ENCODE data around the gene SS18L1.
A peak's percentile ranks its signal among the peaks of the same experiment; 100 is the strongest.
"Not testable (repeated sequence)": the region's sequence is repeated elsewhere in the genome, so short reads cannot be mapped to it uniquely, and the experiment has no call there.

SS18L1 gene

DNA sequence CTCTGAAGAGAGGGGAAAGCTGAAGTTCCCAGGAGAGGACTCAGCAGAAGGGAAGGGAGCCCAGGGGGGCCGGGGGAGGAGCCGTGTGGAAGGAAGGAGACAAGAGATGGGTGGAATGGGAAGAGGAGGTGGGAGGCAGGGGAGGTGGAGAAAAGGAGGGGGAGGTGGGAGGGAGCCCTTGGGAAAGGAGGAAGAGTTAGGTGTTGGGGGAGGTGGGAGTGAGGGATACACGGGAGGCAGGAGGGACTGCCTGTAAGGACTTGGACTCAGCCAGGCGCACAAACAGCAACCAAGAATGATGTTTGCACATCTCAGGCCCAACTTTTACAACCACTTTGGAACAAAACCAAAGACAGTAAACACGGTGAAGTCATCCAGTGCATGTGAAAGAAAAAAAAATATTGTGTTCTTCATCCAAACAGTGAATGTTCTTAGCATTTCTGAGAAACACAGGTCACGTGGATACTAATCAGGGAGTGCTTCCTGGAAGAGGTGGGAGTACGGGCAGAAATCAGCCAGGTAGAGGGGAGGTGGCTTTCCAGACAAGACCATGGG, 38.7 kb upstream of the SS18L1 start:
- peak; percentile 46 for DNase-seq (ENCODE audit: low read depth)
- no peak overlapping the region for H3K4me3 ChIP-seq (ENCODE audit: low read depth, low read length)
- no peak for TF ChIP-seq CTCF (conservative IDR thresholded peaks at IDR 0.05; ENCODE audit: low read depth, low read length)

DNA sequence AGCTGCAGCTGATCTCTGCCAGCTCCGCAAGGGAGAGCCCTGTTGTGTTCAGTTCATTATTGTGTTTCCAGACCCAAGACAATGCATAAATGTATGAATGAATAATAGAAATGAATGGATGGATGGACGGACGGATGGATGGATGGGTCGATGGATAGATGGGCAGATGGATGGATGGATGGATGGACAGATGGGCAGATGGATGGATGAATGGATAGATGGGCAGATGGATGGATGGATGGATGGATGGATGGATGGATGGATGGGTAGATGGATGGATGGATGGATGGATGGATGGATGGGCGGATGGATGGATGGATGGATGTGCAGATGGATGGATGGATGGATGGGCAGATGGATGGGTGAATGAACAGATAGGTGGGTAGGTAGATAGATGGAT, 38.0 kb upstream of the SS18L1 start:
- no peak overlapping the region for H3K4me3 ChIP-seq (ENCODE audit: low read depth, low read length)
- TF ChIP-seq CTCF (conservative IDR thresholded peaks at IDR 0.05; ENCODE audit: low read depth, low read length), result no peak
- no peak for DNase-seq (ENCODE audit: low read depth)

DNA sequence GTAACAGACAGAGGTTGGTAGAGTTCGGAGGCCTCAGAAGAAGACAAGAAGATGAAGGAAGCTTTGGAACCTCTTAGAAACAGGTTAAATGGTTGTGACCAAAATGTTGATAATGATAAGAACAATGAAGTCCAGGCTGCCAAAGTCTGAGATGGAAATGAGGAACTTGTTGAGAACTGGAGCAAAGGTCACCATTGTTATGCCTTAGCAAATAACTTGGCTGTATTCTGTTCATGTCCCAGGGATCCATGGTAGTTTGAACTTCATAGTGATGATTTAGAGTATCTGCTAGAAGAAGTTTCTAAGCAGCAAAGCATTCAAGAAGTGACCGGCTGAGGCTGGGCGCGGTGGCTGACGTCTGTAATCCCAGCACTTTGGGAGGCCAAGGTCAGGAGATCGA, 32.4 kb upstream of the SS18L1 start:
- TF ChIP-seq CTCF (conservative IDR thresholded peaks at IDR 0.05; ENCODE audit: low read depth, low read length), result no peak
- DNase-seq (ENCODE audit: low read depth), result no peak

DNA sequence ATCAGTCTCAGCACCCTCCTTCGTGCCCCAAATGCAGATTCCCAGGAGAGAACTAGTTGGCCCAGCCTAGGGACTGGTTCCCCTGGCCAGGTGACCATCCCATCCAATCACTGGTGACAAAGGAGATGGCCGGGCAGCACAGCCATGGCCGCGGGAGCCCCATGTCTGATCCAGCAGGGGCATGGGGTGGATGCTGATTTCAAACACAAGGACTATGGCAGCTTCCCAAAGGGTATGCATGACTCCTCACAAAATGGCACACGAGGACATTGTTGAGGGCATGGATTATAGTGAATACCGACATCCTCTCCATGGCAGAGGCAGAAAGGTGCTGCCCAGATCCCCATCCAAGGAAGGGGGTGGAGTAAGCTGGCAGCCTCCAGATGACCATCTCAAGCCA, 31.2 kb upstream of the SS18L1 start:
- no peak for TF ChIP-seq CTCF (conservative IDR thresholded peaks at IDR 0.05; ENCODE audit: low read depth, low read length)
- DNase-seq (ENCODE audit: low read depth), result no peak
- H3K4me3 ChIP-seq (ENCODE audit: low read depth, low read length), result no peak overlapping the region

More for the DNA sequence above, 32.4 kb upstream of the SS18L1 start:
- H3K4me3 ChIP-seq (ENCODE audit: low read depth, low read length), result no peak overlapping the region

- TF ChIP-seq CTCF (conservative IDR thresholded peaks at IDR 0.05; ENCODE audit: low read depth, low read length), result no peak
- H3K4me3 ChIP-seq (ENCODE audit: low read depth, low read length), result no peak overlapping the region
- no peak for DNase-seq (ENCODE audit: low read depth)
Observed at GRCh38 chr20:62114894-62115293, 28.7 kb upstream of the SS18L1 start.

- H3K4me3 ChIP-seq (ENCODE audit: low read depth, low read length), result not testable (repeated sequence)
Observed at GRCh38 chr20:62115800-62116407, 27.7 kb upstream of the SS18L1 start.

DNA sequence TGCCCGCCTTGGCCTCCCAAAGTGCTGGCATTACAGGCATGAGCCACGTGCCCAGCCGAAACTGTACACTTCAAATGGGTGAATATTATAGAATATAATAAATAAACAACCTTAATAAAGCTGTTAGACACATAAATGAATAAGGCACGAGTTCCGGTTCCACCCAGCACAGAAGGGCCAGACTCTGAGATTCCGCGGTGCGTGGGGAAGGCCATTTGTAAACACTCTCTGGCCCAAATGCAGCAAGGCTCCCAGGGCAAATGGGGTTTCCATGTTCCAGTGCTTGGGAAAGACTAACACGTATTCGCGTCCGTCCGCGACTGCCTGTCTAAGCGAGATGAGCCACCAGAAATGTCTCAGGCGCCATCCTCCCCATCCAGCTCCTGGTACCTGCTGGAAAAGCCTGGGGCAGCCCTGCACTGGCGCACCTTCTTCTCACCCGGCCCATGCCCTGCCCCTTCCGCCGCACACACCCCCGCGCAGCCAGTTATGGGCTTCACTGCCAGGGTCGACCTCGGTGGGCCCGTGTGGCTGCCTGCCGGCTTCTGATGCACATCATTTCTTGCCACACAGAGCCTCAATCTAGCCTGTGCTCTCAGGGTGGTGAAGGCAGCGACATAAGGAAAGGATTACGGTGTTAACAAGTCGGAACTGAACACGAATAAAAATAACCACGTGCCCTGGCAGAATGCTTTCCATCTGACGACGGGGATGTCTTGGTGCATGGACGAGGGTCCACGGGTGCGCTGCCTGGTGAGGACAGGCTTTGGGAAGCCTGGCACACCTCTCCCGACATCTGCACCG, 26.8 kb upstream of the SS18L1 start:
- no peak for TF ChIP-seq CTCF (conservative IDR thresholded peaks at IDR 0.05; ENCODE audit: low read depth, low read length)
- DNase-seq (ENCODE audit: low read depth), result no peak
- no peak overlapping the region for H3K4me3 ChIP-seq (ENCODE audit: low read depth, low read length)

More at GRCh38 chr20:62115800-62116407, 27.7 kb upstream of the SS18L1 start:
- DNase-seq (ENCODE audit: low read depth), result not testable (repeated sequence)

Data from choroid plexus epithelial cell (primary cell).